HG02938 (cell line): Measurements from ENCODE around the gene TMEM170A.

Experiments used
- ATAC-seq: cut with Tn5 transposase; IDR thresholded peaks from one replicate; pipeline ENCODE4 v1.9.1; 2021; ENCODE audit warnings: mild to moderate bottlenecking, moderate library complexity; ENCODE audit not compliant: unreplicated experiment

The TMEM170A gene

DNA sequence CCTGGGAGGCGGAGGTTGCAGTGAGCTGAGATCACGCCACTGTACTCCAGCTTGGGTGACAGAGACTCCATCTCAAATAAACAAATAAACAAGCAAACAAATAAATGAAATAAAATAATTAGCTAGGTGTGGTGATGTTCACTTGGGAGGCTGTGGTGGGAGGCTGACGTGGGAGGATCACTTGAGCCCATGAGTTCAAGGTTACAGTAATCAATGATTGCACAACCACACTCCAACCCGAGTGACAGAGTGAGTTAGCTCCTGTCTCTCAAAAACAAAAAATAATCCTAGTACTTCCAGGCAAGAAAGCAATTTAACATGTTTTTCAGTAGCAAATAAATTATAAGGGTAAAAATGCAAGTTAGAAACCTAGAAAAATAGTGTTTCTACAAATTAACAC, 57.5 kb downstream of the TMEM170A start:
- no peak for ATAC-seq

DNA sequence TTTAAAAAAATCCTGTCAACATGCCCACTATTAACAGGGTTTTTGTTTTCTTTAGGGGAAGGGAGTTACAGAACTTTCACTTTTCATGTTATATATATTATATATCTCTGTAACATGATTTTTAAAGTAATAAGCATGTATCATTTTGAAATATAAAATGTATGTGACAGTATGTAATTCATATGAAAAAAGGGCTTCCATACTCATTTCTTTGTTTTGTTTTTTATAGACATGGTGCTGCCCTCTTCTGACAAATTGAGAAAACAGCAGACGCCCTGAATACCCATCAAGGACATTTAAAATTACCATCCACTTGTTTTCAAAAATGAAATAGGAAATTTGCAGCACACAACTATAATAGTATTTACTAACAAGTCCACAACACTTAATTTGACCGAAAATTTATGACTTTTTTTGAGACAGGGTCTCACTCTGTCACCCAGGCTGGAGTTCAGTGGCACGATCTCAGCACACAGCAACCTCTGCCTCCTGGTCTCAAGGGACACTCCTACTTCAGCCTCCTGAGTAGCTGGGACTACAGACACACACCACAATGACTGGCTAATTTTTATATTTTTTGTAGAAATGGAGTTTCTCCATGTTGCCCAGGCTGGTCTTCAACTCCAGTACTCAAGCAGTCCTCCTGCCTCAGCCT, 61.5 kb downstream of the TMEM170A start:
- ATAC-seq = no peak

DNA sequence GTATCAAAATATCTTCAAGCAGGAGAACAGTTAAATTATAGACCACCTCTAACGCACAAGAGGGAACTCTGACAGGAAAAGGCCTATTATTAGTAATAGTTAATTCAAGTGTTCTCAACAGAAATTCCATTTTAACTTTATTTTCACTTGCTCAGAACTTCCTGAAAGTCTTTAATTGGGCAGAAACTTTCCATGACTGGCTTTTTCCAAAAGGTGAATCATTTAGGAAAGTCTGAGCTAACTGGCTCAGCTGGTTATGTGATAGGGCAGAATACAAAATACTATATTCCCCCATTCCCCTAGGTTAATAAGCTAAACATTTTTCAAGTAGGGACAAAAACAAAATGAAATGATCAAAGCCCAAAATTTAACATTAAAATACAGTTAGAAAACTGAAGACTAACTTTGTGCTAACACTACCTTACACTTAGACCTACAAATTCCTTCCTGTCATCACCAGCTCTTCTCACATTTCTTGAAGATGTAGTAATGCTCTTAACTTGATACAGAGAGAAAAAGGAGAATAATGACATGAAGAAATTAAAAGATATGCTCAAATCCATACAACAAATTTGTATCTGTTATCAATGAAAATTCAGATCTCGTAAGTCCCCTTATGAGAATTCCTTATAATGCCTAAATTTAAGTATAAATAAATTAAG, 62.2 kb downstream of the TMEM170A start:
- no peak for ATAC-seq

DNA sequence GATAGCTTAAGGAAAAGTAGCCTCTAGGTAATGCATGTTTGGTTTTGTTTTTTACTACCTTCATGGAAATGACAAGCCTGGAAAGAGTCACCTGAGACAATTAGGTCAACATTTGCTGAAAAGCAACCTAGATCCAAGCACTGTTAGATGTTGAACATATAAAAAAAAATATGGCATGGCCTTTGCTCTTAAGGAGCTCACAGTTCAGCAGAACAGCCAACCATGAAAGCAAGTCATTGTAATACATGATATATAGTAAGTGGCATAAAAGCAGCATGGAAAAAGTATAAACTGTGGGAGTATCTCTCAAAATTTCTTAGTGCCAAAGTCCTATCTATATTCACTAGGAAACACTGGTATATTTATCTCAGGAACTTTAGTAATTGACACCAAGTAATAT, 62.8 kb downstream of the TMEM170A start:
- ATAC-seq = no peak

DNA sequence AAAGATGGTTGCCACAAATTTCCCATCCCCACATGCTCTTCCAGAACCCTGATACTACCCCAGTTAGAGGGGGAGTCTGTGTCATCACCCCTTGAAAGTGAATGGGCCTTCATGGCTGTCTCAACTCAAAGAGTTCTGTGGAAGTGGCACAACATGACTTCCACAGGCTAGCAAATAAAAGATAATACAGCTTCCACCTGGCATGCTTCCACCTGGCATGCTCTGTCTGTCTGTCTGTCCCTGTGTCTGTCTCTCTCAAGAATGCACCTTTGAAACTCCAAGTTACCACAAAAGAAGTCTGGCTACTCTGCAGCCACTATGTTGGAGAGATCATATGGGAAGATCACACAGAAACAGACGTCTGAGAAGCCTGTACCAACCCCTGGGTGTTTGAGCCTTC, 66.2 kb downstream of the TMEM170A start:
- no peak for ATAC-seq

DNA sequence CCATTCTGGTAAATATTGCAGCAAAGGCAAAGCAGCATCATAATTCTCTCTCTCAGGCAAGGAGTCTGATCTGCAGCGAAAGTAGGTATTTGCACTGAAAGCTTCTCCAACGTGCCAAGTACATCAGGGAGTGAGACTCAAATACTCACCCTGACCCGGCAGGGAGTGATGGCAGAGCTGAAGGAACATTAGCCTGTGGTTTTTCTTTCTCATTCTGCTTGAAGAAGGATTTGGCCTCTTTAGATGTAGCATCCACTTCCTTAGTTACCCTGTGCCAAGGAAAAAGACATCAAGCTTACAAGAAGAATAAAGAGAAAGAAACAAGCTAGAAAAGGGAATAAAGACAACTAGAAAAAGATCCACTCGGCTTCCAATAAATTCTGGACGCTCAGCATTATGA, 69.5 kb downstream of the TMEM170A start:
- no peak for ATAC-seq
